Hepatocyte (in vitro differentiated cells): ENCODE measurements around the gene RFNG. TPM values are rescaled to one million over a fixed set of nuclear protein-coding genes. Genes with fewer than 3 reads are reported as not detected.

Experiments
- DNase-seq: peaks from one replicate; pipeline ENCODE4 v3.0.0-alpha.2; 2016; ENCODE audit warnings: low spot score
- H2AFZ ChIP-seq: fragments of 200-600 bp; sonication (generic); 2 replicates; pipeline ENCODE4 v1.6.0; 2016; ENCODE audit warnings: antibody characterized with exemption, mild to moderate bottlenecking
- H3K27ac ChIP-seq: fragments of 200-600 bp; sonication (generic); 2 replicates; pipeline ENCODE4 v1.5.1; 2016; ENCODE audit warnings: mild to moderate bottlenecking
- H3K27me3 ChIP-seq: fragments of 200-600 bp; sonication (generic); 2 replicates; pipeline ENCODE4 v1.6.1; 2016
- H3K36me3 ChIP-seq: fragments of 200-600 bp; sonication (generic); replicated peaks from 2 replicates; pipeline ENCODE4 v1.5.1; 2016; ENCODE audit warnings: low read depth; ENCODE audit not compliant: insufficient read depth
- H3K4me1 ChIP-seq: fragments of 200-600 bp; sonication (generic); 2 replicates; pipeline ENCODE4 v1.5.1; 2016; ENCODE audit warnings: mild to moderate bottlenecking, moderate library complexity; ENCODE audit not compliant: insufficient read depth
- H3K4me2 ChIP-seq: fragments of 200-600 bp; sonication (generic); 2 replicates; pipeline ENCODE4 v1.6.0; 2016
- H3K4me3 ChIP-seq: fragments of 200-600 bp; sonication (generic); 2 replicates; pipeline ENCODE4 v1.5.1; 2016; ENCODE audit warnings: mild to moderate bottlenecking
- H3K79me2 ChIP-seq: fragments of 200-600 bp; sonication (generic); 2 replicates; pipeline ENCODE4 v1.6.0; 2017; ENCODE audit warnings: mild to moderate bottlenecking
- H3K9me2 ChIP-seq: fragments of 200-600 bp; sonication (generic); replicated peaks from 2 replicates; pipeline ENCODE4 v1.6.0; 2017; ENCODE audit warnings: mild to moderate bottlenecking; ENCODE audit not compliant: insufficient read depth
- H3K9me3 ChIP-seq: fragments of 200-600 bp; sonication (generic); 2 replicates; pipeline ENCODE4 v1.5.1; 2016; ENCODE audit warnings: low read depth, mild to moderate bottlenecking
- H4K20me1 ChIP-seq: fragments of 200-600 bp; sonication (generic); 2 replicates; pipeline ENCODE4 v1.6.0; 2016; ENCODE audit warnings: mild to moderate bottlenecking; ENCODE audit not compliant: insufficient read depth, poor library complexity, severe bottlenecking
- CTCF ChIP-seq: fragments of 200-600 bp; sonication (generic); IDR thresholded peaks from 2 replicates; pipeline ENCODE4 v1.5.1; 2016; ENCODE audit warnings: antibody characterized with exemption, mild to moderate bottlenecking; ENCODE audit not compliant: poor library complexity
- EZH2 ChIP-seq: fragments of 200-600 bp; sonication (generic); IDR thresholded peaks from 2 replicates; pipeline ENCODE4 v1.6.1; 2016; ENCODE audit warnings: antibody characterized with exemption, mild to moderate bottlenecking, borderline replicate concordance
- EZH2phosphoT487 ChIP-seq: fragments of 200-600 bp; sonication (generic); IDR thresholded peaks from one replicate; pipeline ENCODE4 v1.6.1; 2018; ENCODE audit warnings: antibody characterized with exemption, mild to moderate bottlenecking, low read depth, moderate library complexity; ENCODE audit not compliant: unreplicated experiment, severe bottlenecking
- WGBS: methylation state at CpG from one replicate; pipeline ENCODE4 v1.1.6; 2016; ENCODE audit warnings: low lambda C conversion rate; ENCODE audit errors: missing lambda C conversion rate; 5-methylcytosine and 5-hydroxymethylcytosine counted together
- polyA plus RNA-seq: library from polyadenylated mRNA; unstranded; fragments of >200 nt; fragmentation: Nextera tagmentation; extraction: Ambion mirVana; gene quantifications from 2 replicates; pipeline ENCODE4 v1.2.1, GENCODE V29; 2016
- total RNA-seq: library from RNA; depleted of rRNA; stranded (reverse); fragments of >200 nt; gene quantifications from 2 replicates; pipeline ENCODE4 v1.2.3, GENCODE V29; 2014

RFNG gene
- total and polyA plus RNA-seq, 2 experiments from 2014 or later, result 43.2 to 109 TPM

GRCh38 chr17:82059272-82060000, 7.8 kb upstream of the RFNG start:
- Histone ChIP-seq H3K79me2 (no peaks in the 10 kb centered on the region), H3K27me3 (no peaks in the 10 kb centered on the region), H3K27ac (no peak overlapping the region), H3K9me3 (no peaks in the 10 kb centered on the region), H3K4me1 (peaks cover 2% of the 10 kb centered on the region), H2AFZ (no peak overlapping the region), H4K20me1 (no peaks in the 10 kb centered on the region), H3K4me2 (no peak overlapping the region), H3K4me3 (no peak overlapping the region), H3K9me2 (no peaks in the 10 kb centered on the region), H3K36me3 (no peaks in the 10 kb centered on the region)
- DNase-seq, result no peak
- 95% methylated on average over 19 of the region's 19 CpGs for whole genome bisulfite sequencing
- TF ChIP-seq CTCF (no peak), EZH2 (no peak), EZH2phosphoT487 (no peak)

GRCh38 chr17:82058855-82059249, 7.2 kb upstream of the RFNG start:
- DNase-seq, result no peak
- no peaks in the 10 kb centered on the region for H3K36me3 ChIP-seq
- H4K20me1 ChIP-seq, result no peaks in the 10 kb centered on the region
- H3K9me3 ChIP-seq, result no peaks in the 10 kb centered on the region
- no peaks in the 10 kb centered on the region for H3K9me2 ChIP-seq
- no peaks in the 10 kb centered on the region for H3K27me3 ChIP-seq
- H3K4me3 ChIP-seq, result no peak overlapping the region
- no peaks in the 10 kb centered on the region for H3K4me1 ChIP-seq
- TF ChIP-seq EZH2phosphoT487 (no peak), EZH2 (no peak), CTCF (no peak)
- no peak overlapping the region for H3K27ac ChIP-seq
- WGBS, result 93% methylated on average over 10 of the region's 10 CpGs
- H2AFZ ChIP-seq, result no peak overlapping the region
- no peak overlapping the region for H3K4me2 ChIP-seq
- no peaks in the 10 kb centered on the region for H3K79me2 ChIP-seq

- Histone ChIP-seq H3K27me3 (no peaks in the 10 kb centered on the region), H3K79me2 (peaks cover 2% of the 10 kb centered on the region), H3K36me3 (no peaks in the 10 kb centered on the region), H3K4me2 (no peak overlapping the region), H3K9me3 (no peaks in the 10 kb centered on the region), H3K27ac (no peak overlapping the region), H2AFZ (no peak overlapping the region), H3K4me3 (no peak overlapping the region), H3K4me1 (peaks cover under 1% of the 10 kb centered on the region), H3K9me2 (no peaks in the 10 kb centered on the region), H4K20me1 (no peaks in the 10 kb centered on the region)
- WGBS, result 96% methylated on average over 10 of the region's 17 CpGs
- DNase-seq, result no peak
- no peak for TF ChIP-seq EZH2phosphoT487
- no peak for TF ChIP-seq EZH2
- no peak for TF ChIP-seq CTCF
Observed at GRCh38 chr17:82058230-82058854, 6.7 kb upstream of the RFNG start.
